22Rv1 (cell line): ENCODE measurements around the gene KMT5C.

ENCODE experiments used
- H3K27ac ChIP-seq: fragments of 450-650 bp; 2 replicates; pipeline ENCODE4 v1.5.1; 2017
- ZFX ChIP-seq: fragments of 450-650 bp; IDR thresholded peaks from 2 replicates; pipeline ENCODE4 v1.6.1; 2017; ENCODE audit warnings: antibody characterized with exemption, borderline replicate concordance
- TF ChIP-seq, protein P1 (sequence below): fragments of 450-650 bp; IDR thresholded peaks from 2 replicates; pipeline ENCODE4 v1.5.1; 2017; ENCODE audit warnings: mild to moderate bottlenecking

Gene KMT5C

GRCh38 chr19:55391191-55391670 lies 51.6 kb downstream of the KMT5C start:
- TF ChIP-seq, protein P1, sequence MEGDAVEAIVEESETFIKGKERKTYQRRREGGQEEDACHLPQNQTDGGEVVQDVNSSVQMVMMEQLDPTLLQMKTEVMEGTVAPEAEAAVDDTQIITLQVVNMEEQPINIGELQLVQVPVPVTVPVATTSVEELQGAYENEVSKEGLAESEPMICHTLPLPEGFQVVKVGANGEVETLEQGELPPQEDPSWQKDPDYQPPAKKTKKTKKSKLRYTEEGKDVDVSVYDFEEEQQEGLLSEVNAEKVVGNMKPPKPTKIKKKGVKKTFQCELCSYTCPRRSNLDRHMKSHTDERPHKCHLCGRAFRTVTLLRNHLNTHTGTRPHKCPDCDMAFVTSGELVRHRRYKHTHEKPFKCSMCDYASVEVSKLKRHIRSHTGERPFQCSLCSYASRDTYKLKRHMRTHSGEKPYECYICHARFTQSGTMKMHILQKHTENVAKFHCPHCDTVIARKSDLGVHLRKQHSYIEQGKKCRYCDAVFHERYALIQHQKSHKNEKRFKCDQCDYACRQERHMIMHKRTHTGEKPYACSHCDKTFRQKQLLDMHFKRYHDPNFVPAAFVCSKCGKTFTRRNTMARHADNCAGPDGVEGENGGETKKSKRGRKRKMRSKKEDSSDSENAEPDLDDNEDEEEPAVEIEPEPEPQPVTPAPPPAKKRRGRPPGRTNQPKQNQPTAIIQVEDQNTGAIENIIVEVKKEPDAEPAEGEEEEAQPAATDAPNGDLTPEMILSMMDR = no peak
- no peak for TF ChIP-seq ZFX
- peak overlapping the region; percentile 98 for H3K27ac ChIP-seq

GRCh38 chr19:55391702-55392615 lies 52.3 kb downstream of the KMT5C start:
- TF ChIP-seq, protein P1 = no peak
- no peak for TF ChIP-seq ZFX
- H3K27ac ChIP-seq = peak overlapping the region; percentile 98

DNA sequence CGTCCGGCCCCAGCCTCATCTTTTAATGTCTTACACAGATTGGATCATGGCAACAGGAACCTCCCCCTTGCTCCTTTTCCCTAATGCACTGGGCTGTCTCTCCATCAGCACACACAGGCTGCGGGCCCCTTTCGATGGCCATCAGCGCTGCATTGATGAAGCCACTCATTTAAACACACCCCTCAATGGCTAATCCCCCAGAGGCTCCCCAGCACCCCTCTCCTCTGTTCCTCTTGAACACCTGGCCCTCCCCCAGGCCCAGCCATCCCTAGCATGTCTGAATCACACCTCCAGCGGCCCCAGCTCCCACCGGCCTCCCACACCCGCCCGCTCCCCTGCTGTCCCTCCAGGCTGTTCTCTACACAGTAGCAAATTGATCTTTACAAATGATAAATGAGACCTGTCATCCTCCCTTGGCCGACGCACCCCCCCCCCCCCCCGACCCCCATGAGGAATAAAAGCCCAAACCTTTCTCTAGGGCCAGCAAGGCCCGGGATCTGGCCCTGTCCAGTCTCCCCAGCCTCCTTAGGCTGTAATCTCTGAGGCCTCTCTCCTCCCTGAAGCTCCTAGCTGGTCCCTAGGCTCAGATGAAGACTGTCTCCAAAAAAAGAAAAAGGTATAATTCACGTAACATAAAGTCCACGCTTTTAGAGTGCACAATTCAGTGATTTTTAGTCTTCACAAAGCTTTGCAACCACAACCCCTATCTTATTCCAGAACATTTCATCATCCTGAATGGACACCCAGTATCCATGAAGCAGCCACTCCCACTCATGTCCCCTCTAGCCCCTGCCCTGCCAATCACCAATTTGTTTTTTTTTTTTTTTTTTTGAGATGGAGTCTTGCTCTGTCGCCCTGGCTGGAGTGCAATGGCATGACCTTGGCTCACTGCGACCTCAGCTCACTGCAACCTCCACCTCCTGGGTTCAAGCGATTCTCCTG lies 53.4 kb downstream of the KMT5C start:
- peak overlapping the region; percentile 32; the same call in 1 of the 2 replicates for H3K27ac ChIP-seq
- TF ChIP-seq, protein P1 = no peak
- no peak for TF ChIP-seq ZFX
